Upper lobe of left lung (tissue), 6 donors: ENCODE results near the gene CD302. TPM values are rescaled to one million over a fixed set of nuclear protein-coding genes. Genes with fewer than 3 reads are reported as not detected.

Experiments
- ATAC-seq, 2 donors: fragments of 200-7000 bp; cut with Tn5 transposase; one replicate each; pipeline ENCODE4 v1.9.1; 2022; ENCODE audit warnings: mild to moderate bottlenecking in 2 of 2, moderate library complexity in 2 of 2; ENCODE audit not compliant: low FRiP score in 2 of 2
- DNase-seq, 2 donors: peaks; one replicate each; pipeline ENCODE4 v3.0.0-alpha.2; 2019 to 2020
- H3K27ac ChIP-seq, 4 donors: fragments of 200-600 bp; sonication (generic); one replicate each; pipeline ENCODE4 v1.5.1; 2016 to 2019
- H3K27me3 ChIP-seq, 4 donors: fragments of 200-600 bp; sonication (generic); one replicate each; pipeline ENCODE4 v1.5.1; 2017 to 2019
- H3K36me3 ChIP-seq, 4 donors: fragments of 200-600 bp; sonication (generic); one replicate each; pipeline ENCODE4 v1.5.1; 2016 to 2019
- H3K4me1 ChIP-seq, 4 donors: fragments of 200-600 bp; sonication (generic); one replicate each; pipeline ENCODE4 v1.5.1; 2018 to 2019
- H3K4me3 ChIP-seq, 4 donors: fragments of 200-600 bp; sonication (generic); one replicate each; pipeline ENCODE4 v1.5.1; 2017 to 2019; ENCODE audit warnings: mild to moderate bottlenecking in 2 of 4, moderate library complexity in 1 of 4
- H3K9me3 ChIP-seq, 4 donors: fragments of 200-600 bp; sonication (generic); one replicate each; pipeline ENCODE4 v1.5.1; 2018 to 2019
- CTCF ChIP-seq, 6 experiments: fragments of 450-650 bp in 4 of 6; fragments of 200-600 bp in 2 of 6; sonication (generic) in 2 of 6; IDR thresholded peaks; one replicate each; pipeline ENCODE4 v1.5.1; 2016 to 2019; ENCODE audit warnings: antibody characterized with exemption in 6 of 6
- EP300 ChIP-seq, 4 donors: sonication (generic); formaldehyde crosslinking; IDR thresholded peaks; one replicate each; pipeline ENCODE4 v1.5.1; 2017; ENCODE audit warnings: antibody characterized with exemption in 4 of 4, control low read depth in 2 of 4
- POLR2A ChIP-seq, 4 donors: fragments of 450-650 bp; IDR thresholded peaks; one replicate each; pipeline ENCODE4 v1.5.1; 2016 to 2017; ENCODE audit warnings: antibody characterized with exemption in 4 of 4, mild to moderate bottlenecking in 2 of 4
- POLR2AphosphoS5 ChIP-seq, 2 donors: sonication (generic); formaldehyde crosslinking; IDR thresholded peaks; one replicate each; pipeline ENCODE4 v1.5.1; 2017; ENCODE audit warnings: antibody characterized with exemption in 2 of 2
- WGBS, 2 donors: methylation state at CpG; one replicate each; pipeline ENCODE4 v1.1.5; 2017 to 2018; 5-methylcytosine and 5-hydroxymethylcytosine counted together
- total RNA-seq, 6 donors: library from RNA; depleted of rRNA in 4 of 6; stranded (reverse); fragments of >200 nt in 4 of 6; gene quantifications; one replicate each; pipeline versions ENCODE4 v1.1.0 to v1.2.1, GENCODE V29; 2016 to 2021
- donor health status: DM: no; HTN: no; CAD: no; lungs with moderate emphysema.
- donor health status: DM: no; HTN: yes; CAD: no; lungs with severe emphysema.

The CD302 gene
- total RNA-seq, 6 donors from 2014 or later, result 36.7 to 142 (median 83.0) TPM

- no peaks in the 10 kb centered on the region for H3K27me3 ChIP-seq
- no peak for TF ChIP-seq POLR2AphosphoS5 (IDR thresholded peaks at IDR 0.05)
- TF ChIP-seq POLR2A (IDR thresholded peaks at IDR 0.05), result no peak
- TF ChIP-seq EP300 (IDR thresholded peaks at IDR 0.05), result no peak
- no peak for TF ChIP-seq CTCF (IDR thresholded peaks at IDR 0.05)
- ATAC-seq (no peak), DNase-seq (no peak)
- 50 to 67% methylated on average over 1 of the region's 1 CpG for WGBS, 2 donors
- no peak overlapping the region for H3K27ac ChIP-seq
- H3K9me3 ChIP-seq, result no peaks in the 10 kb centered on the region
- H3K36me3 ChIP-seq, result no peaks in the 10 kb centered on the region
- H3K4me1 ChIP-seq, result no peaks in the 10 kb centered on the region
- H3K4me3 ChIP-seq, result no peak overlapping the region
Observed at GRCh38 chr2:159817283-159817682, 19.3 kb upstream of the CD302 start.

GRCh38 chr2:159811232-159811631 lies 13.2 kb upstream of the CD302 start:
- ATAC-seq, result no peak
- Histone ChIP-seq H3K4me1 (no peaks in the 10 kb centered on the region), H3K27me3 (no peaks in the 10 kb centered on the region), H3K36me3 (no peaks in the 10 kb centered on the region), H3K9me3 (no peaks in the 10 kb centered on the region), H3K27ac (no peak overlapping the region), H3K4me3 (no peak overlapping the region)
- TF ChIP-seq EP300 (IDR thresholded peaks at IDR 0.05) (no peak), CTCF (IDR thresholded peaks at IDR 0.05) (no peak), POLR2A (IDR thresholded peaks at IDR 0.05) (no peak)
- DNase-seq, result no peak
- 88% methylated on average over 4 of the region's 4 CpGs for WGBS, 2 donors

- Histone ChIP-seq H3K27me3 (no peaks in the 10 kb centered on the region), H3K27ac (no peak overlapping the region), H3K4me1 (no peaks in the 10 kb centered on the region), H3K9me3 (no peaks in the 10 kb centered on the region), H3K36me3 (no peaks in the 10 kb centered on the region), H3K4me3 (no peak overlapping the region)
- no peak for TF ChIP-seq POLR2A (IDR thresholded peaks at IDR 0.05)
- no peak for TF ChIP-seq POLR2AphosphoS5 (IDR thresholded peaks at IDR 0.05)
- no peak for TF ChIP-seq EP300 (IDR thresholded peaks at IDR 0.05)
- no peak for TF ChIP-seq CTCF (IDR thresholded peaks at IDR 0.05)
- 83 to 89% methylated on average over 5 of the region's 5 CpGs for WGBS, 2 donors
- ATAC-seq, result no peak
- no peak for DNase-seq
Observed at GRCh38 chr2:159808032-159808425, 10.0 kb upstream of the CD302 start.

- Histone ChIP-seq H3K36me3 (no peaks in the 10 kb centered on the region), H3K4me3 (no peak overlapping the region), H3K4me1 (no peaks in the 10 kb centered on the region), H3K27me3 (no peaks in the 10 kb centered on the region), H3K27ac (no peak overlapping the region), H3K9me3 (no peaks in the 10 kb centered on the region)
- no peak for TF ChIP-seq POLR2A (IDR thresholded peaks at IDR 0.05)
- TF ChIP-seq POLR2AphosphoS5 (IDR thresholded peaks at IDR 0.05), result no peak
- TF ChIP-seq CTCF (IDR thresholded peaks at IDR 0.05), result peak; percentile 57 to 69 (median 65)
- TF ChIP-seq EP300 (IDR thresholded peaks at IDR 0.05), result no peak
- WGBS, 2 donors, result 74 to 75% methylated on average over 4 of the region's 4 CpGs
- DNase-seq (no peak), ATAC-seq (peak in 1 of 2 donors; percentile 77)
Observed at GRCh38 chr2:159807183-159808031, 9.4 kb upstream of the CD302 start.

GRCh38 chr2:159804941-159805340 lies 6.9 kb upstream of the CD302 start:
- no peaks in the 10 kb centered on the region for H3K4me1 ChIP-seq
- H3K9me3 ChIP-seq, result no peaks in the 10 kb centered on the region
- no peaks in the 10 kb centered on the region for H3K27me3 ChIP-seq
- no peaks in the 10 kb centered on the region for H3K36me3 ChIP-seq
- ATAC-seq, result no peak
- TF ChIP-seq POLR2A (IDR thresholded peaks at IDR 0.05) (no peak), POLR2AphosphoS5 (IDR thresholded peaks at IDR 0.05) (no peak), CTCF (IDR thresholded peaks at IDR 0.05) (no peak), EP300 (IDR thresholded peaks at IDR 0.05) (no peak)
- H3K27ac ChIP-seq, result no peak overlapping the region
- no peak overlapping the region for H3K4me3 ChIP-seq
- WGBS, 2 donors, result 79 to 92% methylated on average over 4 of the region's 4 CpGs
- DNase-seq, result no peak
